HCT116 (cell line): Measurements from ENCODE around the gene CEP170B. TPM values are rescaled to one million over a fixed set of nuclear protein-coding genes. Genes with fewer than 3 reads are reported as not detected.
A peak's percentile ranks its signal among the peaks of the same experiment; 100 is the strongest.

Experiments used
- ATAC-seq: fragments of 200-7000 bp; cut with Tn5 transposase; 2 replicates; pipeline ENCODE4 v1.9.1; 2020; ENCODE audit warnings: mild to moderate bottlenecking, moderate library complexity
- BruUV-seq: library from RNA; stranded (reverse); fragments of 400-500 nt; replicated peaks from 2 replicates; lab custom pipeline; 2021; lab: Mats Ljungman, UMichigan
- CTCF ChIA-PET: fragments of 300-600 bp; sonication (Branson Sonifier 250); formaldehyde crosslinking; loops from one replicate; lab custom pipeline; 2021; ENCODE audit warnings: antibody characterized with exemption; lab: Charles Lee
- POLR2A ChIA-PET: fragments of 300-600, 350-600 bp; sonication (Branson Sonifier 250); formaldehyde crosslinking; loops from one replicate; lab custom pipeline; 2021; ENCODE audit warnings: antibody characterized with exemption; lab: Charles Lee
- RAD21 ChIA-PET, 2 experiments: fragments of 300-600 bp; sonication (Branson Sonifier 250); formaldehyde crosslinking; loops; one replicate each; lab custom pipeline; 2023; ENCODE audit warnings: low total read pairs in 2 of 2; ENCODE audit not compliant: uncharacterized antibody in 2 of 2, unreplicated experiment in 2 of 2, low non-redundant PET in 1 of 2; lab: Charles Lee
- DNase-seq: peaks from one replicate; pipeline ENCODE4 v3.0.0-alpha.2; 2010; ENCODE audit warnings: low read depth, low spot score
- H2AFZ ChIP-seq: fragments of 200-600 bp; shearing (Covaris generic), sonication (generic); 2 replicates; pipeline ENCODE4 v1.6.1; 2017; ENCODE audit warnings: low read depth, mixed run types, mixed read lengths, antibody characterized with exemption, low read length; ENCODE audit not compliant: poor library complexity, severe bottlenecking
- H3K27ac ChIP-seq: 2 replicates; pipeline ENCODE4 v1.5.1; 2012; ENCODE audit warnings: low read depth, low read length
- H3K27me3 ChIP-seq: fragments of 200-600 bp; sonication (generic); 2 replicates; pipeline ENCODE4 v1.6.1; 2016; ENCODE audit warnings: mixed run types, low read length, mixed read lengths; ENCODE audit not compliant: insufficient read depth
- H3K36me3 ChIP-seq, 2 experiments: fragments of 200-500 bp in 1 of 2; fragments of 200-600 bp in 1 of 2; sonication (Bioruptor generic) in 1 of 2; sonication (generic) in 1 of 2; 2 replicates each; pipeline versions ENCODE4 v1.5.1 to v1.6.1; 2014 to 2016; ENCODE audit warnings: low read length in 2 of 2, inconsistent platforms in 1 of 2, mixed read lengths in 1 of 2, mixed run types in 1 of 2; ENCODE audit not compliant: insufficient read depth in 2 of 2, control insufficient read depth in 1 of 2
- H3K4me1 ChIP-seq, 2 experiments: fragments of 200-600 bp in 1 of 2; sonication (generic) in 1 of 2; 2 replicates each; pipeline versions ENCODE4 v1.5.1 to v1.6.1; 2012 to 2017; ENCODE audit warnings: low read length in 2 of 2, inconsistent platforms in 1 of 2, mild to moderate bottlenecking in 1 of 2, mixed read lengths in 1 of 2, mixed run types in 1 of 2, moderate library complexity in 1 of 2; ENCODE audit not compliant: insufficient read depth in 2 of 2, control insufficient read depth in 1 of 2
- H3K4me2 ChIP-seq: fragments of 200-600 bp; sonication (generic); 2 replicates; pipeline ENCODE4 v1.6.1; 2017; ENCODE audit warnings: mixed run types, low read length, mixed read lengths
- H3K4me3 ChIP-seq, 2 experiments: fragments of 200-600 bp in 1 of 2; sonication (generic) in 1 of 2; replicated peaks in 1 of 2; 2 replicates each; pipeline ENCODE4 v1.5.1; 2011 to 2016; ENCODE audit warnings: low read length in 2 of 2, control low read depth in 1 of 2, low read depth in 1 of 2, mild to moderate bottlenecking in 1 of 2, mixed read lengths in 1 of 2, mixed run types in 1 of 2
- H3K79me2 ChIP-seq: fragments of 200-600 bp; sonication (generic); 2 replicates; pipeline ENCODE4 v1.6.1; 2017; ENCODE audit warnings: mild to moderate bottlenecking, mixed run types, low read length, moderate library complexity, mixed read lengths; ENCODE audit not compliant: insufficient read depth
- H3K9ac ChIP-seq: fragments of 200-600 bp; sonication (generic); 2 replicates; pipeline ENCODE4 v1.6.1; 2016; ENCODE audit warnings: low read length, mixed read lengths
- H3K9me2 ChIP-seq: fragments of 200-600 bp; sonication (generic), shearing (Covaris generic); 2 replicates; pipeline ENCODE4 v1.6.1; 2017; ENCODE audit warnings: mixed run types, mild to moderate bottlenecking, moderate library complexity; ENCODE audit not compliant: insufficient read depth
- H3K9me3 ChIP-seq, 2 experiments: fragments of 200-500 bp in 1 of 2; fragments of 200-600 bp in 1 of 2; sonication (Bioruptor generic) in 1 of 2; sonication (generic) in 1 of 2; 2 replicates each; pipeline ENCODE4 v1.6.1; 2014 to 2017; ENCODE audit warnings: low read length in 2 of 2, mixed read lengths in 2 of 2, inconsistent platforms in 1 of 2, low read depth in 1 of 2, mild to moderate bottlenecking in 1 of 2, mixed run types in 1 of 2, moderate library complexity in 1 of 2; ENCODE audit not compliant: control insufficient read depth in 1 of 2, insufficient read depth in 1 of 2
- H4K20me1 ChIP-seq: fragments of 200-600 bp; sonication (generic), shearing (Covaris generic); 2 replicates; pipeline ENCODE4 v1.6.1; 2017; ENCODE audit warnings: mixed run types, mild to moderate bottlenecking, moderate library complexity; ENCODE audit not compliant: insufficient read depth
- CEBPB ChIP-seq: IDR thresholded peaks from 2 replicates; pipeline ENCODE4 v1.6.1; 2012; ENCODE audit warnings: low read depth
- EGR1 ChIP-seq: IDR thresholded peaks from 2 replicates; pipeline ENCODE4 v1.6.1; 2012; ENCODE audit warnings: low read depth
- ELF1 ChIP-seq: IDR thresholded peaks from 2 replicates; pipeline ENCODE4 v1.6.1; 2012; ENCODE audit warnings: low read depth, borderline replicate concordance
- EZH2phosphoT487 ChIP-seq: fragments of 200-600 bp; IDR thresholded peaks from 2 replicates; pipeline ENCODE4 v1.6.1; 2018; ENCODE audit warnings: antibody characterized with exemption, borderline replicate concordance
- POLR2A ChIP-seq: IDR thresholded peaks from 2 replicates; pipeline ENCODE4 v1.7.0; 2011; ENCODE audit warnings: borderline replicate concordance; ENCODE audit not compliant: insufficient read depth, insufficient read length; ENCODE audit errors: extremely low read depth
- RAD21 ChIP-seq: IDR thresholded peaks from 2 replicates; pipeline ENCODE4 v1.6.1; 2012; ENCODE audit warnings: low read depth, mild to moderate bottlenecking
- SIN3A ChIP-seq: IDR thresholded peaks from 2 replicates; pipeline ENCODE4 v1.6.1; 2012; ENCODE audit warnings: low read depth
- SP1 ChIP-seq: IDR thresholded peaks from 2 replicates; pipeline ENCODE4 v1.6.1; 2012; ENCODE audit warnings: low read depth
- SRF ChIP-seq: IDR thresholded peaks from 2 replicates; pipeline ENCODE4 v1.6.1; 2012; ENCODE audit warnings: low read depth
- YY1 ChIP-seq: IDR thresholded peaks from 2 replicates; pipeline ENCODE4 v1.6.1; 2011; ENCODE audit warnings: low read length, low read depth, moderate library complexity, mild to moderate bottlenecking; ENCODE audit not compliant: insufficient replicate concordance; ENCODE audit errors: extremely low read depth
- ZNF274 ChIP-seq: fragments of 200-500 bp; sonication (Bioruptor generic); IDR thresholded peaks from 2 replicates; pipeline ENCODE4 v1.6.1; 2014; ENCODE audit warnings: mild to moderate bottlenecking, low read depth, low read length, inconsistent platforms
- intact Hi-C: fragments of 100-400 bp; cut with micrococcal nuclease; formaldehyde crosslinking; loops from 2 replicates; pipeline ENCODE4 v1.10.0; 2022
- total RNA-seq: library from RNA; stranded (reverse); gene quantifications from one replicate; pipeline ENCODE4 v1.2.1, GENCODE V29; 2021; ENCODE audit not compliant: unreplicated experiment
- TF ChIP-seq, protein P1 (sequence below), 3 experiments: fragments of 200-600 bp in 1 of 3; sonication (generic) in 1 of 3; IDR thresholded peaks in 2 of 3; conservative IDR thresholded peaks in 1 of 3; 2 replicates each; pipeline ENCODE4 v1.5.1; 2012 to 2017; ENCODE audit warnings: low read depth in 2 of 3, low read length in 2 of 3, antibody characterized with exemption in 1 of 3, borderline replicate concordance in 1 of 3, control low read depth in 1 of 3, mild to moderate bottlenecking in 1 of 3, mixed read lengths in 1 of 3, mixed run types in 1 of 3, moderate library complexity in 1 of 3; ENCODE audit not compliant: insufficient read depth in 1 of 3
- TF ChIP-seq, protein P2 (sequence below): IDR thresholded peaks from 2 replicates; pipeline ENCODE4 v1.6.1; 2012
- TF ChIP-seq, protein P3 (sequence below): IDR thresholded peaks from 2 replicates; pipeline ENCODE4 v1.6.1; 2012

The CEP170B gene
- total RNA-seq, 1 experiment from 2014 or later, result 45.9 TPM

DNA sequence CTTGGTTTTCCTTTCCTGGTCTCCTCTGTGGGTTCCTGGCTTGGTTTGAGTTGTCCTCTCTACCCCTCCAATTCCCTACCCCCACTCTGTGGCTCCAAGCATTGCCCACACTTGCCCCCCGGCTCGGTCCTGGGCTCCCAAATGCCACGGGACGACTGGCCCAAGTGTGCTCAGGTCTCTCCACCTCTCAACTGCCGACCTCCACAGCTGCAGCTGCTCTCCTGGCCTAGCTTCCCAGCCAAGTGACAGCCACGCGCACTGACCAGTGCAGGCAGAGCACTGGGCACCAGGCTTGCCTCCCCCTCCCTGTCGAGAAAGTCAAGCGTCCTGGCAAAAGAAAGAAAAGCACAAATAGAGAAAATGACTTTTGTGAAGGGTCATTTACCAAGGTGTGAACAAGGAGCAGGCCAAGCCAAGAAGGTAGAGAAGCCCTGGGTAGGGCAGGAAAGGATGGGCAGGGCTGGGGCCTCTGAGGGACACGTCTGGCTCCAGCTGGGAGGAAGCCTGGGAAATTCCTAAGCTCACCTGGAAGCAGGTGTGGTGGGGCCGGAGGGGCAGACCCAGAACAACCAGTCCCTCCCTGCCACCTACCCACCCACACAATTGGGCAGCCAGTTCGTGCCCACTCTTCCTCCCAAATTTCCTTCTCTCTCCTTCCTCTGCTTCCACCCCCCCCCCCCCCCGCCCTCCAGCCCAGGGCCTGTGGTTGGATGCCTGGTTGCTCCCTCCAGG is 1.8 kb upstream of the CEP170B start (continued):
- TF ChIP-seq, protein P1, sequence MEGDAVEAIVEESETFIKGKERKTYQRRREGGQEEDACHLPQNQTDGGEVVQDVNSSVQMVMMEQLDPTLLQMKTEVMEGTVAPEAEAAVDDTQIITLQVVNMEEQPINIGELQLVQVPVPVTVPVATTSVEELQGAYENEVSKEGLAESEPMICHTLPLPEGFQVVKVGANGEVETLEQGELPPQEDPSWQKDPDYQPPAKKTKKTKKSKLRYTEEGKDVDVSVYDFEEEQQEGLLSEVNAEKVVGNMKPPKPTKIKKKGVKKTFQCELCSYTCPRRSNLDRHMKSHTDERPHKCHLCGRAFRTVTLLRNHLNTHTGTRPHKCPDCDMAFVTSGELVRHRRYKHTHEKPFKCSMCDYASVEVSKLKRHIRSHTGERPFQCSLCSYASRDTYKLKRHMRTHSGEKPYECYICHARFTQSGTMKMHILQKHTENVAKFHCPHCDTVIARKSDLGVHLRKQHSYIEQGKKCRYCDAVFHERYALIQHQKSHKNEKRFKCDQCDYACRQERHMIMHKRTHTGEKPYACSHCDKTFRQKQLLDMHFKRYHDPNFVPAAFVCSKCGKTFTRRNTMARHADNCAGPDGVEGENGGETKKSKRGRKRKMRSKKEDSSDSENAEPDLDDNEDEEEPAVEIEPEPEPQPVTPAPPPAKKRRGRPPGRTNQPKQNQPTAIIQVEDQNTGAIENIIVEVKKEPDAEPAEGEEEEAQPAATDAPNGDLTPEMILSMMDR (IDR thresholded peaks at IDR 0.05 in 2 of 3, conservative IDR thresholded peaks at IDR 0.05 in 1 of 3; ENCODE audit: borderline replicate concordance in 1 of 3, insufficient read depth in 1 of 3, low read depth in 2 of 3, low read length in 2 of 3), result no peak
- TF ChIP-seq SIN3A (no peak), SP1 (no peak), ELF1 (no peak), SRF (no peak), RAD21 (no peak), CEBPB (no peak), EZH2phosphoT487 (no peak), POLR2A (no peak), YY1 (no peak), ZNF274 (no peak)
- TF ChIP-seq, protein P2, sequence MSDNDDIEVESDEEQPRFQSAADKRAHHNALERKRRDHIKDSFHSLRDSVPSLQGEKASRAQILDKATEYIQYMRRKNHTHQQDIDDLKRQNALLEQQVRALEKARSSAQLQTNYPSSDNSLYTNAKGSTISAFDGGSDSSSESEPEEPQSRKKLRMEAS, result no peak

DNA sequence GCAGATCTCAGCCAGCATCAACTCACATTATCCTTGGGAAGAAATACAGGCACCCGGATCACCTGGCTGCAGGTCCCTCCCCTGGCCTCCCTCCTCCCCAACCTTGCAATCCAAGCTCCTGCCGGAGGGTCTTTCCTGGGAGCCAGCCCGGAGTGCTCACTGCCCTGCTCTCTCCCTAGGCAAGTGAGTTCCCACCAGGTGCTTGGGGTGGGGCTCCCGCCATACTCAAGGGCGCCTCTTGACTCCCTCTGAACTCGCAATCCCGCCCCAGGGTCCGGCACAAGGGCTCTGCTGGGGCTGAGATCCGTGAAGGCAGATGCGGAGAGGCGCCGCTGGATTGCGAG is 1.2 kb upstream of the CEP170B start:
- POLR2A ChIA-PET, result interaction anchor here (1.5 kb wide), 1 partner anchor 111 kb away, joined by 3 read pairs; no protein-coding TSS in a partner anchor
- peak overlapping the region; percentile 97 for H3K27ac ChIP-seq
- peaks cover 0 to 17% of the 10 kb centered on the region in 2 experiments; a peak in 1 of 4 replicates for H3K36me3 ChIP-seq
- BruUV-seq, result no TSS peak
- H3K4me2 ChIP-seq, result peak overlapping the region; percentile 90
- H3K79me2 ChIP-seq, result peaks cover 65% of the 10 kb centered on the region
- intact Hi-C loops, result loop anchor here (2.0 kb wide), 1 partner anchor 37 kb away; no protein-coding TSS in a partner anchor
- peak overlapping the region; percentile 79 to 85 for H3K4me3 ChIP-seq
- no peak overlapping the region for H2AFZ ChIP-seq
- CTCF ChIA-PET, result no interaction called here
- no peaks in the 10 kb centered on the region for H3K27me3 ChIP-seq
- H3K4me1 ChIP-seq, result peaks cover 14 to 23% of the 10 kb centered on the region in 2 experiments
- H4K20me1 ChIP-seq, result no peaks in the 10 kb centered on the region
- H3K9me3 ChIP-seq, result no peaks in the 10 kb centered on the region; a peak in 1 of 4 replicates
- DNase-seq, result no peak
- H3K9me2 ChIP-seq, result no peaks in the 10 kb centered on the region
- RAD21 ChIA-PET, result interaction anchor here in 1 of 2 experiments (0.7 kb wide), 1 partner anchor 104 kb away, joined by 9 read pairs; no protein-coding TSS in a partner anchor
- ATAC-seq, result no peak
- no peak for TF ChIP-seq ELF1
- TF ChIP-seq SIN3A, result no peak
- no peak for TF ChIP-seq CEBPB
- TF ChIP-seq ZNF274, result no peak
- no peak for TF ChIP-seq EGR1
- TF ChIP-seq, protein P3, sequence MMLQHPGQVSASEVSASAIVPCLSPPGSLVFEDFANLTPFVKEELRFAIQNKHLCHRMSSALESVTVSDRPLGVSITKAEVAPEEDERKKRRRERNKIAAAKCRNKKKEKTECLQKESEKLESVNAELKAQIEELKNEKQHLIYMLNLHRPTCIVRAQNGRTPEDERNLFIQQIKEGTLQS, result no peak
- H3K9ac ChIP-seq, result peak overlapping the region; percentile 79
